ENCODE results near the gene CAPN13.
A peak's percentile ranks its signal among the peaks of the same experiment; 100 is the strongest.

Gene CAPN13

DNA sequence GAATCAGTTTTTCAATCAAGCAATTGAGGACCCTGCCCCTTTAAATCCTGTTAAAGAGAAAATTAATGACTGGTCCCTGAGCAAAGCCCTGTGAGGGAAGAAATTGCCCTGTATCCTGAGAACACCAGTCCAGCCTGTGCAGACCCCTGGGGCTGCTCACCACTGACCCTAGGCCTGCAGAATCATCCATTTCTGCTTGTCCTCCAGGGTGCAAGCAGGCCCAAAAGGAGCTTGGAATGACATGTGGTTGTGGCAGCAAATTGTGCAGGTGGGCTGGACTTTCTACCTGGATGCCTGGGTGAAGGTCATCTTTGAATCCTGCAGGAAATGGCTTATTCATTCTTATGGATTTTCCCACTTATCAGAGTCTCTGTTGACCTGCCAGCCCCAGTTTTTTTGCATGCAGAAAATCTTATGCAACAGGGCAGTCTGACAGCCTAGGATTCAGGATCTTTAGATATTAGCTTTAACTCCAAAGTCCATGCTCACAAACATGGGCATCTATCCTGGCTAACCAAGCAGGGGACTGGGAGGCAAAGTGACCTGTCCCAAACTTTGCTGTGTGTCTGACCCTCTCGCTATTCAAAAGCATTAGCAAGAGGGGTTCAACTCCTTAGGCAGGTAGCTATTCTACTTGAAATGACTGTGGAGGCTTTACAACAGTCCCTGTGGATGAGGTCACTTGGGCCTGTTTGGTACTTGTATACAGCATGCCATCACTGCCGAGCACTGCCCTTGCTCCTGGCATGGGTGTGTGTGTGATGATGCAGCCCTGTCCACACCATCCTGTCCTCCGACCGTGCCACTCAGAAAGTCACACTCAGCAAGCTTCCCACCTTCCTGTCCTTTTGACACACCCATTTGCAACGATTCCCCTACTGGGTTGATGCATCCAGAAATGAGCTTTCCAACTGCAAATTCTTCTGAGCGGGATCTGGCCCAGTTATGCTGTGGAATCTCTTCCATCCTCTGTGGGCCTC, 85.3 kb downstream of the CAPN13 start:
- Histone ChIP-seq H3K9ac (ENCODE audit: low read length) (no peak overlapping the region), H3K9me3 (ENCODE audit: control insufficient read depth, low read length) (no peaks in the 10 kb centered on the region), H3K36me3 (ENCODE audit: control insufficient read depth, insufficient read depth, low read length, severe bottlenecking) (no peaks in the 10 kb centered on the region), H3K27me3 (replicated peaks; ENCODE audit: control insufficient read depth, insufficient read depth, low read length) (peaks cover 50% of the 10 kb centered on the region), H3K4me3 (ENCODE audit: low read length) (no peak overlapping the region), H3K4me1 (ENCODE audit: control insufficient read depth, insufficient read depth, low read length) (no peaks in the 10 kb centered on the region)
- no peak for DNase-seq (ENCODE audit: low read depth)

DNA sequence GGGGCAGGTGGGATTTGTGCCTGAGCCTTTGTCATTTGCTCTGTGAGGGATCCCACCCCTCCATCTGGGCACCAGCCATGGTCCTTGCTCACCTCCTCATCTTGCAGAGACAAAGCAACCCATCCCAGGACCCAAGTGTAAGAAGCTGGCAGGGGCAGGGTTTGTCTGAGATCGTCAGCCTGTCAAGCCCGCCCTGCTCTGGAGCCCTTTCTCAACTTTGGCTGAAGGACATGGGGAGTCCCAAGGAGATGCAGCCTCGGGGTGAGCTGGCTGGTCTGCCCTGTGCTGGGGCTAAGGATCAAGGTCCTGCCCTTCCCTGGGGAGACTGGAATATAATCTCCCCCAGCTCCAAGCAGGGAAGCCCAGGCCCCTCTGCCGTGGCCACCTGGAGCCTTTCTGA, 86.0 kb downstream of the CAPN13 start:
- Histone ChIP-seq H3K4me3 (ENCODE audit: low read length) (no peak overlapping the region), H3K36me3 (ENCODE audit: control insufficient read depth, insufficient read depth, low read length, severe bottlenecking) (no peaks in the 10 kb centered on the region), H3K9me3 (ENCODE audit: control insufficient read depth, low read length) (no peaks in the 10 kb centered on the region), H3K4me1 (ENCODE audit: control insufficient read depth, insufficient read depth, low read length) (no peaks in the 10 kb centered on the region), H3K9ac (ENCODE audit: low read length) (no peak overlapping the region), H3K27me3 (replicated peaks; ENCODE audit: control insufficient read depth, insufficient read depth, low read length) (peaks cover 52% of the 10 kb centered on the region)
- DNase-seq (ENCODE audit: low read depth) = no peak

DNA sequence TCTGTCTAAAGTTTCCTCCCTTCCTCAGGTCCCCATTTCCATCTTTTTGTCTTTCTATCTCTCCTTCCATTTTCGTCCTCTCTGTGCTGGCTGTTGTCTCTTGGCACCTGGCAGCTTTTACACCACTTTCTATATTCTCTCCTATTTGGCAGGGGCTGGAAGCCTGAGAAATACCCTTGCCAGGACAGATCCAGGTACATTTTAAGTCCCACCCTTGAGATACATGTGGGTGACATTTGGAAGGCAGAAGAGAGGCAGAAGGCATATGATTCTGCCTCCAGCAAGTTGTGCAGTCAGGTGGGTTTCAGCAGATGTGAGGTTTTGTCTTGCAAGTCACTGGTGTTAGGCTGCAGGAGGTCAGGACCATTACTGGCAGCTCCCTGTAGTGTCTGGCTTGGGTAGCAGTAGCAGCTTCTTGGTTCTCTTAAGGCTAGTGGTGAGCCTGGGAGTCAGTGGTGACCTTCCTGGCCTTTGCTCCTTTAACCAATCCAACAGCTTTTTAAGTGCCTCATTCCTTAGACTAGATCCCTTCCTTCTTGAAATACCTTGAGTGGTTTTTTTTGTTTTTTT, 90.1 kb downstream of the CAPN13 start:
- no peaks in the 10 kb centered on the region for H3K9me3 ChIP-seq (ENCODE audit: control insufficient read depth, low read length)
- peaks cover 3% of the 10 kb centered on the region for H3K4me1 ChIP-seq (ENCODE audit: control insufficient read depth, insufficient read depth, low read length)
- H3K27me3 ChIP-seq (replicated peaks; ENCODE audit: control insufficient read depth, insufficient read depth, low read length) = peaks cover 24% of the 10 kb centered on the region
- DNase-seq (ENCODE audit: low read depth) = no peak
- no peak overlapping the region for H3K9ac ChIP-seq (ENCODE audit: low read length)
- no peak overlapping the region for H3K4me3 ChIP-seq (ENCODE audit: low read length)
- no peaks in the 10 kb centered on the region for H3K36me3 ChIP-seq (ENCODE audit: control insufficient read depth, insufficient read depth, low read length, severe bottlenecking)

DNA sequence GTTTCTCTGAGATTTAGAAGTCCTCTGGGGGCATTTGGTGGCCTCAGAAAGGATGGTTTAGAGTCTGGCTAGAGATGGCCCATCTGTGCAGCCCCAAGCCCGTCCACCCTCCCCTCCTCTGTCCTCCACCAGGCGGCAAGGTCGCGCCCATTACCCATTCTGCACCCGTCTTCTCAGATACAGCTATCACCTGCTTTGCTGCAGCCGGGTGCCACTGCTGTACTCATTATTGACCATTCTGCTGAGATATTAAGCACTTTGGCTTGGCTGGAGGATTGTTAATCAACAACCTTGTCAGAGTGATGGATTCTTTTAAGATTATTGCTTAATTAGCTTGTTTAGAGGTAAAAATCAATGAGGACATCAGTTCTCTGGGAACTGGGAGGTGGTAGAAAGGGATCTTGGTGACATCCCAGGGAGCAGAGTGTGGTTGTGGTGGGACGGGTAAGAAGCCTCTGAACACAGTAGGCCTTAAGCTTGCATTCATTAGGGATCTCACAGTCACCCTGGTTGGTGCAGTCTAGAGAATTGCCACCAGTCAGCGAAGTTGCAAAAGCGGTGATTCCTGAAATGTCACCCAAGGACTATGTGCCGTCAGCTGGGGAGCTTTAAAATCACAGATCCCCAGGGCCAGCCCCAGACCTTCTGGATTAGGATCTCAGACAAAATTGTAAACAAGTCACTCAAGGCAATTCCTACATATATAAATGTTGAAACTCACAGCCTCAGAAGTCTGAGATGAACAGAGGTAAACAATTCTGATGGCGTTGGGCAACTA, 90.9 kb downstream of the CAPN13 start:
- Histone ChIP-seq H3K9ac (ENCODE audit: low read length) (no peak overlapping the region), H3K4me1 (ENCODE audit: control insufficient read depth, insufficient read depth, low read length) (peaks cover 6% of the 10 kb centered on the region), H3K4me3 (ENCODE audit: low read length) (no peak overlapping the region), H3K36me3 (ENCODE audit: control insufficient read depth, insufficient read depth, low read length, severe bottlenecking) (no peaks in the 10 kb centered on the region), H3K27me3 (replicated peaks; ENCODE audit: control insufficient read depth, insufficient read depth, low read length) (peaks cover 17% of the 10 kb centered on the region), H3K9me3 (ENCODE audit: control insufficient read depth, low read length) (no peaks in the 10 kb centered on the region)
- DNase-seq (ENCODE audit: low read depth) = no peak

DNA sequence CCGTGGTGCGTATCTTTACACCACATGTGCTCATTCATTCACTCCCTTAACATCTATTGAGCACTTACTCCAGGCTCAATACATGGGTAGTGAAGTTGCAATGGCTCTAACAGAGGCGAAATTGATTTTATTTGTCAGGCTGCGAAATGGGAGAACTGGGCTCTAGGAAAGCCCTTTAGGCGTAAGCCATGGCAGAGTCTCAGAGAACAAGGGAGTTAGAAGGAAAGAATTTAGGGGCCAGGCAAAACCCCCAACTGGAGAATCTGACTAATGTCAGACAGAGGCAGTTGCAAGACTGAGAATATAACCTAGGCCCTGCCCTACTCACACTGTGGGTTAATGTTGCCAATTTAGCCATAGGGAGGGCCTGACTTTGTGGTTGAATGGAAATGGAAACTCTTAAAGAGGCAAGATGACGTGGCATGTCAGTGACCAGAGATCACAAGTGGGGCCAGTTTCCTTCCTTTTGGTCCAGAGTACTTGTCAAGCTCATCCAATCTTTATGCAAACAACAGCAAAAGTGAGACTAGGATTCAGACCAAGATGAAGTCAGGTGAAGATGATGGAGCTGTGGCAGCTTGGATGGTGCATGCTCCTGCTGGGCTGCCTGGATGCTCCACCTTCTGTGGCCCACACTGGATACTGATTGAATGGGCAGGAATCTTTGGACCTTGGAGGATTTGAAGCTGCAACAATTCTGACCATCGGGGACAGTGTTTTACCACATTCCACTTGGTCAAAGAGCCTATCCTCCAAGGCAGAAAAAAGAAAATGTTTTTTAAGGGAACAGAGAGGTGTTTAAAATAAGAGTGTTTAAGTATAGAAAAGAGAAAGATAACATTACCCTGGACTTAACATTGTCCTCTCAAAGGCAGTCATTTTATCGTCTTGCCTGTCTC, 92.2 kb downstream of the CAPN13 start:
- H3K4me1 ChIP-seq (ENCODE audit: control insufficient read depth, insufficient read depth, low read length) = peaks cover 7% of the 10 kb centered on the region
- no peaks in the 10 kb centered on the region for H3K36me3 ChIP-seq (ENCODE audit: control insufficient read depth, insufficient read depth, low read length, severe bottlenecking)
- no peaks in the 10 kb centered on the region for H3K9me3 ChIP-seq (ENCODE audit: control insufficient read depth, low read length)
- H3K4me3 ChIP-seq (ENCODE audit: low read length) = no peak overlapping the region
- no peak for DNase-seq (ENCODE audit: low read depth)
- no peak overlapping the region for H3K9ac ChIP-seq (ENCODE audit: low read length)
- peaks cover 13% of the 10 kb centered on the region for H3K27me3 ChIP-seq (replicated peaks; ENCODE audit: control insufficient read depth, insufficient read depth, low read length)

DNA sequence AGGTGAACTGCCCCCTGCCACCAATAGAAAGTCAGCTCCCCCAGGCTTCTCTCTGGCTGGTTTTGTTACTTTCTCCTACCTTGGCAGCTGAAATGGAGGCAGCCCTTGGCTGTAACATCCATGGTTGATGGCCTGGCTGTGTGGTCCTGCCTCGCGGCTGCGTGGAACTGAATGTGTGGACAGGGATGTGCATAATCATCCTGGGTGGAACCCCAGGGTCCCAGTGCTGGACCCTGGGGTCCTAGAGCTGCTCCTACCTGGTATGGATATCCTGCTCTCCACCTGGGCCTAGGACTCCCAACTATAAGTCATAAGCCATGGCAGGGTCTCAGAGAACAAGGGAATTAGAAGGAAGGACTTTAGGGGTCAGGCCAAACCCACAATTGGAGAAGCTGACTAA, 93.5 kb downstream of the CAPN13 start:
- Histone ChIP-seq H3K27me3 (replicated peaks; ENCODE audit: control insufficient read depth, insufficient read depth, low read length) (peaks cover 13% of the 10 kb centered on the region), H3K9me3 (ENCODE audit: control insufficient read depth, low read length) (no peaks in the 10 kb centered on the region), H3K9ac (ENCODE audit: low read length) (peak overlapping the region; percentile 33), H3K4me1 (ENCODE audit: control insufficient read depth, insufficient read depth, low read length) (peaks cover 7% of the 10 kb centered on the region), H3K4me3 (ENCODE audit: low read length) (no peak overlapping the region), H3K36me3 (ENCODE audit: control insufficient read depth, insufficient read depth, low read length, severe bottlenecking) (no peaks in the 10 kb centered on the region)
- no peak for DNase-seq (ENCODE audit: low read depth)

DNA sequence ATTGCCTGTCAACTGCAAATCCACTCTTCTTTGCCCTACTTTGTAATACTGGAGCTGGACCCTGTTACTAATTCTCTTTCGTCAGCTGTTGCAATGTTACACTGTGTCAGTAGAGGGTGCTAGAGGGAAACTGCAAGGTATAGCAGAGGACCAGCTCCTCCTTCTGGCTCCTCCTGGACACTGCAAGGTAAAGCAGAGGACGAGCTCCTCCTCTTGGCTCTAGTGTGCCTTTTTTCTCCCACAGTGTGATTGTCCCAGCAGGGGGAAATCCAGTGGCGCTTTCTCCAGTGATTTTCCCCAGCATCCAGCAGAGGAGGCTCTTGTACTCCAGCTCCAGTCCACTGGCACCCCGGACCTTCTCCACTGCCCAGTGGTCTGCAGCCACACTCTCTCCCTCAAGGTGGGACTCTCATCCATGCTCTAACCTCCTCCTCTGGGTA, 95.6 kb downstream of the CAPN13 start:
- Histone ChIP-seq H3K9me3 (ENCODE audit: control insufficient read depth, low read length) (no peaks in the 10 kb centered on the region), H3K27me3 (replicated peaks; ENCODE audit: control insufficient read depth, insufficient read depth, low read length) (peaks cover 8% of the 10 kb centered on the region)

DNA sequence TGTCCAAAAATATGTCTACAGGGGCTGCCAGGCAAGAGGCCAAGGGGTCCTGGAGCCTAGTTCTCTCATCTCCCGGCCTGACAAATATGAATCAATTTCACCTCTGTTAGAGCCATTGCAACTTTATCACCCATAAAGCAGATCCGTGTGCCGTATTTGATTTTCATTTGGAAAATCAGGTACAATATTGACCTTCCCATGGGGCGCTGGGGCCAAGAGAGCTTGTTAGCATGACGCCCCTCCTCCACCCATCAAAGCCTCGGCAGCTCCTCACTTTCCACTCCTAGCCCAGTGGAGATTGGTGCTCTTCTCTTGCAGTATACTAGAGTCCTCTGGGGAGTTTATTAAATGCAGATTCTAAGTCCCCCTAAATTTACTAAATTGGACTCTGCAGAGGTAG, 96.8 kb downstream of the CAPN13 start:
- H3K4me3 ChIP-seq (ENCODE audit: low read length) = no peak overlapping the region
- H3K27me3 ChIP-seq (replicated peaks; ENCODE audit: control insufficient read depth, insufficient read depth, low read length) = peaks cover 4% of the 10 kb centered on the region
- no peak overlapping the region for H3K9ac ChIP-seq (ENCODE audit: low read length)
- H3K36me3 ChIP-seq (ENCODE audit: control insufficient read depth, insufficient read depth, low read length, severe bottlenecking) = no peaks in the 10 kb centered on the region
- H3K9me3 ChIP-seq (ENCODE audit: control insufficient read depth, low read length) = no peaks in the 10 kb centered on the region
- no peak for DNase-seq (ENCODE audit: low read depth)
- peaks cover 12% of the 10 kb centered on the region for H3K4me1 ChIP-seq (ENCODE audit: control insufficient read depth, insufficient read depth, low read length)

More for the DNA sequence above, 95.6 kb downstream of the CAPN13 start:
- peaks cover 7% of the 10 kb centered on the region for H3K4me1 ChIP-seq (ENCODE audit: control insufficient read depth, insufficient read depth, low read length)
- H3K9ac ChIP-seq (ENCODE audit: low read length) = no peak overlapping the region
- no peak overlapping the region for H3K4me3 ChIP-seq (ENCODE audit: low read length)
- DNase-seq (ENCODE audit: low read depth) = peak; percentile 96
- H3K36me3 ChIP-seq (ENCODE audit: control insufficient read depth, insufficient read depth, low read length, severe bottlenecking) = no peaks in the 10 kb centered on the region

DNA sequence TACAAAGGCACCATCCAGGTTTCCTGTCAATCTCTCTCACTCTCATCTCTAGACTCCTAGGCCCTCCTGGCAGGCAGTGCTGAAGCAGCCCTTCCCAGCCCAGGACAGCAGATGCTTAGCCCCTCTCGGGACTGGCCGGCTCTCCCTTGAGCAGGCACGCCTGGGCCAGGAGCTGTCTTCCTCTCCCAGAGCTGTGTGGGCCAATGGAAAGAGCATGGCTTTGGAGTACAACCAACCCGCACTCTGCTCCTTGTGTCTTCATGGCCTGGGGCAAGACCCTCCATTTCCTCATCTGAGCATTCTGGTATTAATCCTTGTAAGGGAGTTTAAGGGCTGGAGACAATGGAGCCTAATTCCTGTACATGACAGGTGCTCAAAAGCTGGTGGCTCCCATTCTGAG, 97.2 kb downstream of the CAPN13 start:
- no peak overlapping the region for H3K9ac ChIP-seq (ENCODE audit: low read length)
- H3K9me3 ChIP-seq (ENCODE audit: control insufficient read depth, low read length) = no peaks in the 10 kb centered on the region
- peaks cover 12% of the 10 kb centered on the region for H3K4me1 ChIP-seq (ENCODE audit: control insufficient read depth, insufficient read depth, low read length)
- no peaks in the 10 kb centered on the region for H3K27me3 ChIP-seq (replicated peaks; ENCODE audit: control insufficient read depth, insufficient read depth, low read length)
- DNase-seq (ENCODE audit: low read depth) = no peak
- H3K4me3 ChIP-seq (ENCODE audit: low read length) = no peak overlapping the region
- H3K36me3 ChIP-seq (ENCODE audit: control insufficient read depth, insufficient read depth, low read length, severe bottlenecking) = no peaks in the 10 kb centered on the region

DNA sequence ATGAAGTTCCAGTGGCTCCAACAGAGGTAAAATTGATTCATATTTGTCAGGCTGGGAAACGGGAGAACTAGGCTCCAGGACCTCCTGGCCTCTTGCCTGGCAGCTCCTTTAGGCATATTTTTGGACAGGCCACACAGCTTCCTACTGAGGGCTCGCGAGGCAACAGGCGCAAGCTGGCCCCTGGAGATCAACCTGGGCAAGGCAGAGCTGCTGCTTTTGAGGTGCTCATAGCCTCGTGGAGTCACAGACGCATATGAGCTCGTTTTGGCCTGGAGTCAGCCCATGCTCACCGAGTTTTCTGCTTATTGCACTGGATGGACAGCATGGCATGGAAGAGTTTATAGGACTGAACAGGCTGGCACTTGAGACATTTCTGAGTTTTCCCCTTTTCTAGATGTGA, 97.7 kb downstream of the CAPN13 start:
- Histone ChIP-seq H3K9me3 (ENCODE audit: control insufficient read depth, low read length) (no peaks in the 10 kb centered on the region), H3K9ac (ENCODE audit: low read length) (no peak overlapping the region), H3K4me1 (ENCODE audit: control insufficient read depth, insufficient read depth, low read length) (peaks cover 12% of the 10 kb centered on the region), H3K27me3 (replicated peaks; ENCODE audit: control insufficient read depth, insufficient read depth, low read length) (no peaks in the 10 kb centered on the region), H3K4me3 (ENCODE audit: low read length) (no peak overlapping the region), H3K36me3 (ENCODE audit: control insufficient read depth, insufficient read depth, low read length, severe bottlenecking) (no peaks in the 10 kb centered on the region)
- no peak for DNase-seq (ENCODE audit: low read depth)

Data from adipocyte (in vitro differentiated cells).